Right lobe of liver (tissue), 4 donors: ENCODE measurements around the gene DPT.

Source experiments
- CTCF ChIP-seq, 4 donors: fragments of 200-600 bp in 3 of 4; fragments of 450-650 bp in 1 of 4; IDR thresholded peaks; one replicate each; pipeline versions ENCODE4 v1.5.1 to v1.8.0; 2016 to 2022; ENCODE audit warnings: antibody characterized with exemption in 4 of 4, mild to moderate bottlenecking in 2 of 4
- POLR2A ChIP-seq: fragments of 450-650 bp; IDR thresholded peaks from one replicate; pipeline ENCODE4 v1.6.1; 2017; ENCODE audit warnings: antibody characterized with exemption, mild to moderate bottlenecking
- donor health status: DM: no; HTN: no; CAD: no.
- donor health status: DM: no; HTN: no; CAD: no.
- donor health status: DM: no; HTN: yes; CAD: no.

GRCh38 chr1:168687816-168688215 is 41.2 kb downstream of the DPT start:
- no peak for TF ChIP-seq CTCF (IDR thresholded peaks at IDR 0.05)
- no peak for TF ChIP-seq POLR2A
